Suprapubic skin (tissue), 3 donors: ENCODE results near the gene MGAT4B.

Source experiments
- CTCF ChIP-seq, 2 donors: fragments of 200-600 bp in 1 of 2; fragments of 450-650 bp in 1 of 2; sonication (generic) in 1 of 2; IDR thresholded peaks; one replicate each; pipeline ENCODE4 v1.5.1; 2016 to 2019; ENCODE audit warnings: antibody characterized with exemption in 2 of 2, mild to moderate bottlenecking in 1 of 2, moderate library complexity in 1 of 2
- POLR2AphosphoS5 ChIP-seq, 3 donors: sonication (generic); formaldehyde crosslinking; IDR thresholded peaks; one replicate each; pipeline ENCODE4 v1.6.1; 2017; ENCODE audit warnings: antibody characterized with exemption in 3 of 3

- TF ChIP-seq POLR2AphosphoS5 (IDR thresholded peaks at IDR 0.05) (no peak), CTCF (IDR thresholded peaks at IDR 0.05) (no peak)
Observed at GRCh38 chr5:179781846-179782245, 24.8 kb downstream of the MGAT4B start.
